ENCODE results near the gene DOCK1. TPM values are rescaled to one million over a fixed set of nuclear protein-coding genes. Genes with fewer than 3 reads are reported as not detected.

DOCK1 gene
- total RNA-seq, 2 donors from 2014 or later: 41.2 to 56.0 TPM

- no peak overlapping the region for H3K4me3 ChIP-seq
- no peaks in the 10 kb centered on the region for H3K27me3 ChIP-seq (replicated peaks; ENCODE audit: insufficient read depth)
- intact Hi-C loops (cut with DNase I): no loop called here
- no peak overlapping the region for H3K27ac ChIP-seq
- H3K9me3 ChIP-seq: no peaks in the 10 kb centered on the region
- TF ChIP-seq CTCF (IDR thresholded peaks at IDR 0.05): no peak
- TF ChIP-seq POLR2A (IDR thresholded peaks at IDR 0.05): no peak
- TF ChIP-seq POLR2AphosphoS5 (IDR thresholded peaks at IDR 0.05): no peak
- no peaks in the 10 kb centered on the region for H3K36me3 ChIP-seq
- DNase-seq (ENCODE audit: low spot score): no peak
- 49% methylated on average over 5 of the region's 5 CpGs for WGBS
- peaks cover 3% of the 10 kb centered on the region for H3K4me1 ChIP-seq (replicated peaks)
Observed at GRCh38 chr10:127279334-127279774, 374.1 kb downstream of the DOCK1 start.

- H3K9me3 ChIP-seq: no peaks in the 10 kb centered on the region
- intact Hi-C loops (cut with DNase I): no loop called here
- DNase-seq (ENCODE audit: low spot score): no peak
- no peak overlapping the region for H3K4me3 ChIP-seq
- peaks cover 3% of the 10 kb centered on the region for H3K4me1 ChIP-seq (replicated peaks)
- no peak for TF ChIP-seq POLR2A (IDR thresholded peaks at IDR 0.05)
- no peak for TF ChIP-seq POLR2AphosphoS5 (IDR thresholded peaks at IDR 0.05)
- TF ChIP-seq CTCF (IDR thresholded peaks at IDR 0.05): no peak
- WGBS: 98% methylated on average over 4 of the region's 4 CpGs
- H3K36me3 ChIP-seq: no peaks in the 10 kb centered on the region
- H3K27ac ChIP-seq: no peak overlapping the region
- H3K27me3 ChIP-seq (replicated peaks; ENCODE audit: insufficient read depth): no peaks in the 10 kb centered on the region
Observed at GRCh38 chr10:127280446-127280845, 375.2 kb downstream of the DOCK1 start.

GRCh38 chr10:127283017-127283416, 377.8 kb downstream of the DOCK1 start:
- Histone ChIP-seq H3K27ac (no peak overlapping the region), H3K27me3 (replicated peaks; ENCODE audit: insufficient read depth) (no peaks in the 10 kb centered on the region), H3K36me3 (no peaks in the 10 kb centered on the region), H3K4me3 (no peak overlapping the region), H3K9me3 (no peaks in the 10 kb centered on the region), H3K4me1 (replicated peaks) (peaks cover 1% of the 10 kb centered on the region)
- intact Hi-C loops (cut with DNase I): no loop called here
- no peak for TF ChIP-seq CTCF (IDR thresholded peaks at IDR 0.05)
- no peak for TF ChIP-seq POLR2A (IDR thresholded peaks at IDR 0.05)
- TF ChIP-seq POLR2AphosphoS5 (IDR thresholded peaks at IDR 0.05): no peak
- no peak for DNase-seq (ENCODE audit: low spot score)
- WGBS: 78% methylated on average over 4 of the region's 4 CpGs

GRCh38 chr10:127283576-127283975, 378.3 kb downstream of the DOCK1 start:
- intact Hi-C loops (cut with DNase I): no loop called here
- no peaks in the 10 kb centered on the region for H3K9me3 ChIP-seq
- H3K27ac ChIP-seq: no peak overlapping the region
- WGBS: 83% methylated on average over 3 of the region's 3 CpGs
- no peaks in the 10 kb centered on the region for H3K27me3 ChIP-seq (replicated peaks; ENCODE audit: insufficient read depth)
- H3K4me3 ChIP-seq: no peak overlapping the region
- no peak for TF ChIP-seq CTCF (IDR thresholded peaks at IDR 0.05)
- TF ChIP-seq POLR2A (IDR thresholded peaks at IDR 0.05): no peak
- TF ChIP-seq POLR2AphosphoS5 (IDR thresholded peaks at IDR 0.05): no peak
- H3K36me3 ChIP-seq: no peaks in the 10 kb centered on the region
- DNase-seq (ENCODE audit: low spot score): no peak
- no peaks in the 10 kb centered on the region for H3K4me1 ChIP-seq (replicated peaks)

GRCh38 chr10:127290850-127291249, 385.6 kb downstream of the DOCK1 start:
- H3K4me1 ChIP-seq (replicated peaks): no peaks in the 10 kb centered on the region
- intact Hi-C loops (cut with DNase I): no loop called here
- no peak overlapping the region for H3K27ac ChIP-seq
- no peak for DNase-seq (ENCODE audit: low spot score)
- 49% methylated on average over 4 of the region's 4 CpGs for WGBS
- no peaks in the 10 kb centered on the region for H3K27me3 ChIP-seq (replicated peaks; ENCODE audit: insufficient read depth)
- no peak overlapping the region for H3K4me3 ChIP-seq
- TF ChIP-seq POLR2AphosphoS5 (IDR thresholded peaks at IDR 0.05): no peak
- no peak for TF ChIP-seq CTCF (IDR thresholded peaks at IDR 0.05)
- TF ChIP-seq POLR2A (IDR thresholded peaks at IDR 0.05): no peak
- H3K9me3 ChIP-seq: no peaks in the 10 kb centered on the region
- H3K36me3 ChIP-seq: no peaks in the 10 kb centered on the region
